HepG2 (cell line): ENCODE measurements around the gene CITED2. TPM values are rescaled to one million over a fixed set of nuclear protein-coding genes. Genes with fewer than 3 reads are reported as not detected.

Source experiments
- ATAC-seq: fragments of 200-7000 bp; cut with Tn5 transposase; 3 replicates; pipeline ENCODE4 v1.9.1; 2020; ENCODE audit warnings: mild to moderate bottlenecking, moderate library complexity
- BruUV-seq: library from RNA; stranded (reverse); fragments of 400-500 nt; replicated peaks from 2 replicates; lab custom pipeline; 2021; lab: Mats Ljungman, UMichigan
- CTCF ChIA-PET: fragments of 300-600 bp; formaldehyde crosslinking; extraction: SDS; loops from one replicate; lab custom pipeline; 2021; ENCODE audit warnings: low total read pairs, inconsistent platforms, low intra/inter-chr PET ratio; lab: Yijun Ruan, JAX
- POLR2A ChIA-PET: fragments of 350-600 bp; sonication (Branson Sonifier 250); formaldehyde crosslinking; loops from one replicate; lab custom pipeline; 2020; ENCODE audit warnings: antibody characterized with exemption, inconsistent platforms; lab: Yijun Ruan, JAX
- DNase-seq: peaks from one replicate; pipeline ENCODE4 v3.0.0-alpha.2; 2015; ENCODE audit warnings: low spot score
- FAIRE-seq: peaks from 3 replicates; lab custom pipeline; 2011; peaks lifted over from hg19 to GRCh38; lab: Jason Lieb, UNC
- H2AFZ ChIP-seq: one replicate; pipeline ENCODE4 v1.6.1; 2011; ENCODE audit warnings: low read length, inconsistent platforms
- H3K27ac ChIP-seq: fragments of 300-600 bp; 3 replicates; pipeline ENCODE4 v1.8.0; 2011; ENCODE audit warnings: mixed run types, mild to moderate bottlenecking, mixed read lengths, low read length, inconsistent platforms; ENCODE audit not compliant: insufficient read depth; ENCODE audit errors: extremely low read length
- H3K27me3 ChIP-seq, 2 experiments: fragments of 200-600 bp in 1 of 2; 2 replicates in 1 of 2; 3 replicates in 1 of 2; pipeline versions ENCODE4 v1.6.0 to v1.8.0; 2011; ENCODE audit warnings: low read length in 2 of 2, mild to moderate bottlenecking in 2 of 2, moderate library complexity in 2 of 2, inconsistent platforms in 1 of 2; ENCODE audit not compliant: insufficient read depth in 2 of 2, control insufficient read depth in 1 of 2
- H3K36me3 ChIP-seq, 2 experiments: fragments of 200-600 bp in 1 of 2; replicated peaks in 1 of 2; 2 replicates in 1 of 2; 3 replicates in 1 of 2; pipeline versions ENCODE4 v1.5.1 to v1.8.0; 2011; ENCODE audit warnings: low read length in 2 of 2, inconsistent platforms in 1 of 2; ENCODE audit not compliant: insufficient read depth in 2 of 2, control insufficient read depth in 1 of 2
- H3K4me1 ChIP-seq: 2 replicates; pipeline ENCODE4 v1.5.1; 2012; ENCODE audit warnings: low read length, inconsistent platforms; ENCODE audit not compliant: insufficient read depth
- H3K4me2 ChIP-seq: 2 replicates; pipeline ENCODE4 v1.6.0; 2011; ENCODE audit warnings: low read depth, low read length, inconsistent platforms
- H3K4me3 ChIP-seq, 3 experiments: fragments of 200-600 bp in 1 of 3; sonication (generic), shearing (Covaris generic) in 1 of 3; replicated peaks in 1 of 3; 2 replicates each; pipeline ENCODE4 v1.5.1; 2011 to 2016; ENCODE audit warnings: low read length in 3 of 3, inconsistent platforms in 2 of 3, low read depth in 2 of 3, mild to moderate bottlenecking in 2 of 3, control low read depth in 1 of 3, mixed read lengths in 1 of 3; ENCODE audit not compliant: insufficient read depth in 1 of 3
- H3K79me2 ChIP-seq: one replicate; pipeline ENCODE4 v1.6.1; 2011; ENCODE audit warnings: low read length, inconsistent platforms; ENCODE audit not compliant: insufficient read depth
- H3K9ac ChIP-seq: 2 replicates; pipeline ENCODE4 v1.6.0; 2011; ENCODE audit warnings: mild to moderate bottlenecking, low read depth, low read length, inconsistent platforms; ENCODE audit not compliant: insufficient read depth
- H3K9me3 ChIP-seq: 2 replicates; pipeline ENCODE4 v1.5.1; 2012; ENCODE audit warnings: mild to moderate bottlenecking, low read length
- H4K20me1 ChIP-seq: 2 replicates; pipeline ENCODE4 v1.6.0; 2011; ENCODE audit warnings: inconsistent platforms, mild to moderate bottlenecking, low read length, moderate library complexity; ENCODE audit not compliant: insufficient read depth
- LCORL ChIP-seq, 2 experiments: fragments of 450-650 bp in 1 of 2; sonication (generic) in 1 of 2; formaldehyde crosslinking in 1 of 2; IDR thresholded peaks; 2 replicates each; pipeline versions ENCODE4 v1.5.0 to v1.6.1; 2017 to 2020; ENCODE audit warnings: antibody characterized with exemption in 1 of 2, missing genetic modification reagents in 1 of 2
- WGBS: methylation state at CpG from one replicate; pipeline ENCODE4 v1.1.6; 2017; ENCODE audit warnings: low lambda C conversion rate; 5-methylcytosine and 5-hydroxymethylcytosine counted together
- in situ Hi-C: cut with HindIII; loops from 2 replicates; pipeline ENCODE4 v1.10.0; 2017; ENCODE audit warnings: low pct_unique_long_range_greater_than_20kb; ENCODE audit not compliant: extremely low pct_ligation_motif_present
- intact Hi-C: fragments of 100-400 bp; cut with micrococcal nuclease; formaldehyde crosslinking; loops from one replicate; pipeline ENCODE4 v1.10.0; 2022; ENCODE audit not compliant: unreplicated experiment
- polyA plus RNA-seq, 8 experiments: library from polyadenylated mRNA; depleted of rRNA in 3 of 8; stranded (reverse) in 7 of 8; unstranded in 1 of 8; fragments of >200 nt; fragmentation: Illumina TruSeq in 4 of 8; extraction: Trizol in 4 of 8; gene quantifications; 2 replicates each; pipeline versions ENCODE4 v1.2.1 to v1.2.3, GENCODE V29; 2011 to 2016; ENCODE audit warnings: low read depth in 4 of 8, missing spikeins in 1 of 8, mixed read lengths in 1 of 8; ENCODE audit not compliant: insufficient read depth in 1 of 8
- total RNA-seq, 5 experiments: library from RNA; depleted of rRNA; stranded (reverse); fragments of >200 nt; fragmentation: Illumina TruSeq; extraction: Trizol; gene quantifications; 2 replicates each; pipeline ENCODE4 v1.2.3, GENCODE V29; 2016; ENCODE audit warnings: low read depth in 1 of 5
- TF ChIP-seq, protein P1 (sequence below): sonication (generic); formaldehyde crosslinking; IDR thresholded peaks from 2 replicates; pipeline ENCODE4 v1.5.0; 2020; ENCODE audit warnings: mild to moderate bottlenecking, missing genetic modification reagents
- TF ChIP-seq, protein P2 (sequence below): sonication (generic); formaldehyde crosslinking; IDR thresholded peaks from 2 replicates; pipeline ENCODE4 v1.5.0; 2020; ENCODE audit warnings: mild to moderate bottlenecking, missing genetic modification reagents
- TF ChIP-seq, protein P3 (sequence below): sonication (generic); formaldehyde crosslinking; IDR thresholded peaks from 2 replicates; pipeline ENCODE4 v1.8.1; 2023; ENCODE audit warnings: mild to moderate bottlenecking, missing genetic modification reagents
- TF ChIP-seq, protein P4 (sequence below), 2 experiments: IDR thresholded peaks; 2 replicates each; pipeline ENCODE4 v1.6.1; 2011 to 2012; ENCODE audit warnings: low read length in 2 of 2, borderline replicate concordance in 1 of 2, low read depth in 1 of 2, mild to moderate bottlenecking in 1 of 2, moderate library complexity in 1 of 2
- TF ChIP-seq, protein P5 (sequence below): sonication (generic); formaldehyde crosslinking; IDR thresholded peaks from 2 replicates; pipeline ENCODE4 v1.8.0; 2022; ENCODE audit warnings: mild to moderate bottlenecking, missing genetic modification reagents; ENCODE audit not compliant: insufficient replicate concordance

The CITED2 gene
- total and polyA plus RNA-seq, 2 of the 13 experiments (the other 11 are each of a cell fraction or from before 2014, with no cell fraction given), result 17.6 to 57.2 TPM

DNA sequence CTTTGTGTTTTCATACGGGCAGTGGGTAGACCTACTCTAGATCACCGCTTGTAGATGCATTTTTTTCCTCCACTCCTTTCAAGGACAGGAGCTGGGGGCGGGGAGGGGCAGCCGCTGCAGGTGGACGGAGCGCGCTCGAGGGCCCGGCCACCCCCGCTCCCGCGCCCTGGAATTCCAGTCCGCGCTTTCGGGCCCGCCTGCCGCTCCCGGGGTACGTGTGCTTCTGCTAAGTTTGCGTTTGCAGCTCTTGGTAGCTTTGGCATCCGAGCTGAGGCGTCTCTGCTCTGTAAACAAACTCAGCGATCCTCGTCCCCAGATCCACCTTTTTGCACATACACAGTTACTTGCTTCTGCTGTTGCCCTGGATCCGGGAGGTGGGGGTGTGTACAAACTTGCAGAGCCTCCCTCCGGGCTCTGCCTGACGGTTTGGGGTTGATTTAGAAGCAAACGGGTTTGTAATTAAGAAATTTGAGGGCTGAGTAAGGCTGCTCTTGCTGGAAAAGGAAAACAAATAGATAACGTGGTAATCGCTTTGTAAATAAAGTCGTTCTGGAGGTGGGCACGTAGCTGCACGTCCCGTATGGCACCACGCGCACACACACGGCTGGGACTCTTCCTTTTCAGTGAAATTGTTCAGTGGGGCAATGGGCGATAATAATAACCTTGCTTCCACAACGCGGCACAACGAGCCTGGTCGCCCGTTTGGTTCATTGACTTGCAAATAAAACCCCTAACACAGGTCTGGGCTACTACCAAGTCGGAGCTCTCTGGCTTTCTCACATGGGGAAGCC, 973 bp upstream of the CITED2 start (continued):
- TF ChIP-seq, protein P1, sequence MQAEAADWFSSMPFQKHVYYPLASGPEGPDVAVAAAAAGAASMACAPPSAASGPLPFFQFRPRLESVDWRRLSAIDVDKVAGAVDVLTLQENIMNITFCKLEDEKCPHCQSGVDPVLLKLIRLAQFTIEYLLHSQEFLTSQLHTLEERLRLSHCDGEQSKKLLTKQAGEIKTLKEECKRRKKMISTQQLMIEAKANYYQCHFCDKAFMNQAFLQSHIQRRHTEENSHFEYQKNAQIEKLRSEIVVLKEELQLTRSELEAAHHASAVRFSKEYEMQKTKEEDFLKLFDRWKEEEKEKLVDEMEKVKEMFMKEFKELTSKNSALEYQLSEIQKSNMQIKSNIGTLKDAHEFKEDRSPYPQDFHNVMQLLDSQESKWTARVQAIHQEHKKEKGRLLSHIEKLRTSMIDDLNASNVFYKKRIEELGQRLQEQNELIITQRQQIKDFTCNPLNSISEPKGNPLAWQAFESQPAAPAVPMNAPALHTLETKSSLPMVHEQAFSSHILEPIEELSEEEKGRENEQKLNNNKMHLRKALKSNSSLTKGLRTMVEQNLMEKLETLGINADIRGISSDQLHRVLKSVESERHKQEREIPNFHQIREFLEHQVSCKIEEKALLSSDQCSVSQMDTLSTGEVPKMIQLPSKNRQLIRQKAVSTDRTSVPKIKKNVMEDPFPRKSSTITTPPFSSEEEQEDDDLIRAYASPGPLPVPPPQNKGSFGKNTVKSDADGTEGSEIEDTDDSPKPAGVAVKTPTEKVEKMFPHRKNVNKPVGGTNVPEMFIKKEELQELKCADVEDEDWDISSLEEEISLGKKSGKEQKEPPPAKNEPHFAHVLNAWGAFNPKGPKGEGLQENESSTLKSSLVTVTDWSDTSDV (CRISPR knock-in tag), result peak; percentile 10; the same call in 1 of the 2 replicates
- TF ChIP-seq, protein P2, sequence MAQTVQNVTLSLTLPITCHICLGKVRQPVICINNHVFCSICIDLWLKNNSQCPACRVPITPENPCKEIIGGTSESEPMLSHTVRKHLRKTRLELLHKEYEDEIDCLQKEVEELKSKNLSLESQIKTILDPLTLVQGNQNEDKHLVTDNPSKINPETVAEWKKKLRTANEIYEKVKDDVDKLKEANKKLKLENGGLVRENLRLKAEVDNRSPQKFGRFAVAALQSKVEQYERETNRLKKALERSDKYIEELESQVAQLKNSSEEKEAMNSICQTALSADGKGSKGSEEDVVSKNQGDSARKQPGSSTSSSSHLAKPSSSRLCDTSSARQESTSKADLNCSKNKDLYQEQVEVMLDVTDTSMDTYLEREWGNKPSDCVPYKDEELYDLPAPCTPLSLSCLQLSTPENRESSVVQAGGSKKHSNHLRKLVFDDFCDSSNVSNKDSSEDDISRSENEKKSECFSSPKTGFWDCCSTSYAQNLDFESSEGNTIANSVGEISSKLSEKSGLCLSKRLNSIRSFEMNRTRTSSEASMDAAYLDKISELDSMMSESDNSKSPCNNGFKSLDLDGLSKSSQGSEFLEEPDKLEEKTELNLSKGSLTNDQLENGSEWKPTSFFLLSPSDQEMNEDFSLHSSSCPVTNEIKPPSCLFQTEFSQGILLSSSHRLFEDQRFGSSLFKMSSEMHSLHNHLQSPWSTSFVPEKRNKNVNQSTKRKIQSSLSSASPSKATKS (CRISPR knock-in tag), result 0 out of 2 replicates have a peak, but pooled peaks have one; percentile 67

DNA sequence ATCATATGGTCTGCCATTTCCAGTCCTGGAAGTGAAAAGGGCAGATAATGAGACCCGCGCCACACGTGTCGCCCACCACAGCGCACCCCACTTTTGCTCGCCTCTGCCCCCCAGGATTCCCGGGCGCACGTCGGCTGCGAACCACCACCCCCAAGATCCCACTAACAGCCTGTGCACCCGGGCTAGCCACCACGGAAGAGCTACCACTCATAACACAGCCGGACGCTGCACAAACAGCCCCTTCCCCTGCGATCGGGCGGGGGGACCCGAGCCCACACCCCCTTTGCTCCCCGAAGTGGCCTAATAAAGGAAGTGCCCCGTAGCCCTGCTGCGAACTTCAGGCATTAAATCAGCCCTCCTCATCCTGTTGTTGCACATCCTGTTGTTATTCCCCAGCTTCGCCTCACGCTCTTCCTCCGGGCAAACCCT, 506 bp downstream of the CITED2 start:
- Histone ChIP-seq H3K4me3 (peak overlapping the region; percentile 65 to 99 (median 83)), H3K9ac (peak overlapping the region; percentile 93), H3K27me3 (peaks cover 0 to 3% of the 10 kb centered on the region in 2 experiments; a peak in 1 of 5 replicates), H3K27ac (peak overlapping the region; percentile 93), H3K79me2 (peaks cover 28% of the 10 kb centered on the region), H3K9me3 (no peaks in the 10 kb centered on the region), H3K4me1 (peaks cover 61% of the 10 kb centered on the region), H4K20me1 (peaks cover 18% of the 10 kb centered on the region), H3K4me2 (peak overlapping the region; percentile 97), H3K36me3 (no peaks in the 10 kb centered on the region), H2AFZ (no peak overlapping the region)
- no peak for ATAC-seq
- in situ Hi-C loops (loop anchor here (5.0 to 25.0 kb wide), 6 partner anchors 213 to 1538 kb away; no protein-coding TSS in a partner anchor), intact Hi-C loops (loop anchor here (1.0 to 10.0 kb wide), 8 partner anchors 134 to 1521 kb away; no protein-coding TSS in a partner anchor)
- 10% methylated on average over 19 of the region's 25 CpGs for WGBS
- TSS peak; percentile 90 for BruUV-seq
- FAIRE-seq, result no peak
- CTCF ChIA-PET, result no interaction called here
- no peak for DNase-seq
- POLR2A ChIA-PET, result interaction anchor here (0.6 to 4.3 kb wide), 25 partner anchors 10 to 1548 kb away, joined by 3 to 34 read pairs (median 6); partner anchors contain the start of gene REPS1
- TF ChIP-seq, protein P3, sequence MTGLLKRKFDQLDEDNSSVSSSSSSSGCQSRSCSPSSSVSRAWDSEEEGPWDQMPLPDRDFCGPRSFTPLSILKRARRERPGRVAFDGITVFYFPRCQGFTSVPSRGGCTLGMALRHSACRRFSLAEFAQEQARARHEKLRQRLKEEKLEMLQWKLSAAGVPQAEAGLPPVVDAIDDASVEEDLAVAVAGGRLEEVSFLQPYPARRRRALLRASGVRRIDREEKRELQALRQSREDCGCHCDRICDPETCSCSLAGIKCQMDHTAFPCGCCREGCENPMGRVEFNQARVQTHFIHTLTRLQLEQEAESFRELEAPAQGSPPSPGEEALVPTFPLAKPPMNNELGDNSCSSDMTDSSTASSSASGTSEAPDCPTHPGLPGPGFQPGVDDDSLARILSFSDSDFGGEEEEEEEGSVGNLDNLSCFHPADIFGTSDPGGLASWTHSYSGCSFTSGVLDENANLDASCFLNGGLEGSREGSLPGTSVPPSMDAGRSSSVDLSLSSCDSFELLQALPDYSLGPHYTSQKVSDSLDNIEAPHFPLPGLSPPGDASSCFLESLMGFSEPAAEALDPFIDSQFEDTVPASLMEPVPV (CRISPR knock-in tag), result no peak
- TF ChIP-seq LCORL (IDR thresholded peaks at IDR 0.05) (no peak), LCORL (CRISPR knock-in tag; IDR thresholded peaks at IDR 0.05) (no peak; the same call in 1 of the 2 replicates)
- TF ChIP-seq, protein P4, sequence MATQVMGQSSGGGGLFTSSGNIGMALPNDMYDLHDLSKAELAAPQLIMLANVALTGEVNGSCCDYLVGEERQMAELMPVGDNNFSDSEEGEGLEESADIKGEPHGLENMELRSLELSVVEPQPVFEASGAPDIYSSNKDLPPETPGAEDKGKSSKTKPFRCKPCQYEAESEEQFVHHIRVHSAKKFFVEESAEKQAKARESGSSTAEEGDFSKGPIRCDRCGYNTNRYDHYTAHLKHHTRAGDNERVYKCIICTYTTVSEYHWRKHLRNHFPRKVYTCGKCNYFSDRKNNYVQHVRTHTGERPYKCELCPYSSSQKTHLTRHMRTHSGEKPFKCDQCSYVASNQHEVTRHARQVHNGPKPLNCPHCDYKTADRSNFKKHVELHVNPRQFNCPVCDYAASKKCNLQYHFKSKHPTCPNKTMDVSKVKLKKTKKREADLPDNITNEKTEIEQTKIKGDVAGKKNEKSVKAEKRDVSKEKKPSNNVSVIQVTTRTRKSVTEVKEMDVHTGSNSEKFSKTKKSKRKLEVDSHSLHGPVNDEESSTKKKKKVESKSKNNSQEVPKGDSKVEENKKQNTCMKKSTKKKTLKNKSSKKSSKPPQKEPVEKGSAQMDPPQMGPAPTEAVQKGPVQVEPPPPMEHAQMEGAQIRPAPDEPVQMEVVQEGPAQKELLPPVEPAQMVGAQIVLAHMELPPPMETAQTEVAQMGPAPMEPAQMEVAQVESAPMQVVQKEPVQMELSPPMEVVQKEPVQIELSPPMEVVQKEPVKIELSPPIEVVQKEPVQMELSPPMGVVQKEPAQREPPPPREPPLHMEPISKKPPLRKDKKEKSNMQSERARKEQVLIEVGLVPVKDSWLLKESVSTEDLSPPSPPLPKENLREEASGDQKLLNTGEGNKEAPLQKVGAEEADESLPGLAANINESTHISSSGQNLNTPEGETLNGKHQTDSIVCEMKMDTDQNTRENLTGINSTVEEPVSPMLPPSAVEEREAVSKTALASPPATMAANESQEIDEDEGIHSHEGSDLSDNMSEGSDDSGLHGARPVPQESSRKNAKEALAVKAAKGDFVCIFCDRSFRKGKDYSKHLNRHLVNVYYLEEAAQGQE (IDR thresholded peaks at IDR 0.05; ENCODE audit: borderline replicate concordance in 1 of 2, low read depth in 1 of 2, low read length in 2 of 2), result no peak
- TF ChIP-seq, protein P5, sequence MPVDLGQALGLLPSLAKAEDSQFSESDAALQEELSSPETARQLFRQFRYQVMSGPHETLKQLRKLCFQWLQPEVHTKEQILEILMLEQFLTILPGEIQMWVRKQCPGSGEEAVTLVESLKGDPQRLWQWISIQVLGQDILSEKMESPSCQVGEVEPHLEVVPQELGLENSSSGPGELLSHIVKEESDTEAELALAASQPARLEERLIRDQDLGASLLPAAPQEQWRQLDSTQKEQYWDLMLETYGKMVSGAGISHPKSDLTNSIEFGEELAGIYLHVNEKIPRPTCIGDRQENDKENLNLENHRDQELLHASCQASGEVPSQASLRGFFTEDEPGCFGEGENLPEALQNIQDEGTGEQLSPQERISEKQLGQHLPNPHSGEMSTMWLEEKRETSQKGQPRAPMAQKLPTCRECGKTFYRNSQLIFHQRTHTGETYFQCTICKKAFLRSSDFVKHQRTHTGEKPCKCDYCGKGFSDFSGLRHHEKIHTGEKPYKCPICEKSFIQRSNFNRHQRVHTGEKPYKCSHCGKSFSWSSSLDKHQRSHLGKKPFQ (CRISPR knock-in tag), result no peak
